Measurements from ENCODE around the gene SCAP.
"Not testable (repeated sequence)": the region's sequence is repeated elsewhere in the genome, so short reads cannot be mapped to it uniquely, and the experiment has no call there.

The SCAP gene

GRCh38 chr3:47394140-47394870 is 81.4 kb downstream of the SCAP start:
- DNase-seq (ENCODE audit: low read depth), result peak; percentile 84

- DNase-seq (ENCODE audit: low read depth), result no peak
Measured at GRCh38 chr3:47392933-47393332, 82.8 kb downstream of the SCAP start.

GRCh38 chr3:47385796-47386195 is 89.9 kb downstream of the SCAP start:
- no peak for DNase-seq (ENCODE audit: low read depth)

GRCh38 chr3:47385007-47385406 is 90.7 kb downstream of the SCAP start:
- no peak for DNase-seq (ENCODE audit: low read depth)

GRCh38 chr3:47384425-47384824 is 91.3 kb downstream of the SCAP start:
- DNase-seq (ENCODE audit: low read depth), result no peak

- DNase-seq (ENCODE audit: low read depth), result peak; percentile 92
Measured at GRCh38 chr3:47381317-47382157, 94.2 kb downstream of the SCAP start.

GRCh38 chr3:47380601-47381316 is 95.0 kb downstream of the SCAP start, which contains the start of gene PTPN23:
PTPN23 (plus strand) TSS chr3:47381021; CDS start chr3:47381097, 76 bp downstream.
- DNase-seq (ENCODE audit: low read depth), result peak; percentile 99

GRCh38 chr3:47380026-47380600 is 95.6 kb downstream of the SCAP start:
- DNase-seq (ENCODE audit: low read depth), result no peak

- no peak for DNase-seq (ENCODE audit: low read depth)
Measured at GRCh38 chr3:47379411-47379899, 96.3 kb downstream of the SCAP start.

GRCh38 chr3:47378869-47379268 is 96.9 kb downstream of the SCAP start:
- no peak for DNase-seq (ENCODE audit: low read depth)

- DNase-seq (ENCODE audit: low read depth), result no peak
Measured at GRCh38 chr3:47377186-47377585, 98.6 kb downstream of the SCAP start.

GRCh38 chr3:47376393-47376792 is 99.3 kb downstream of the SCAP start:
- no peak for DNase-seq (ENCODE audit: low read depth)

- DNase-seq (ENCODE audit: low read depth), result no peak
Measured at GRCh38 chr3:47374587-47374986, 101.2 kb downstream of the SCAP start.

GRCh38 chr3:47370887-47371697 is 104.6 kb downstream of the SCAP start:
- peak; percentile 30 for DNase-seq (ENCODE audit: low read depth)

GRCh38 chr3:47370020-47370419 is 105.7 kb downstream of the SCAP start:
- not testable (repeated sequence) for DNase-seq (ENCODE audit: low read depth)

GRCh38 chr3:47367631-47368030 is 108.1 kb downstream of the SCAP start:
- DNase-seq (ENCODE audit: low read depth), result no peak

- no peak for DNase-seq (ENCODE audit: low read depth)
Measured at GRCh38 chr3:47366833-47367232, 108.9 kb downstream of the SCAP start.

GRCh38 chr3:47365213-47366153 is 110.3 kb downstream of the SCAP start:
- DNase-seq (ENCODE audit: low read depth), result peak; percentile 85
